ENCODE measurements around the gene GJC2.

The GJC2 gene

DNA sequence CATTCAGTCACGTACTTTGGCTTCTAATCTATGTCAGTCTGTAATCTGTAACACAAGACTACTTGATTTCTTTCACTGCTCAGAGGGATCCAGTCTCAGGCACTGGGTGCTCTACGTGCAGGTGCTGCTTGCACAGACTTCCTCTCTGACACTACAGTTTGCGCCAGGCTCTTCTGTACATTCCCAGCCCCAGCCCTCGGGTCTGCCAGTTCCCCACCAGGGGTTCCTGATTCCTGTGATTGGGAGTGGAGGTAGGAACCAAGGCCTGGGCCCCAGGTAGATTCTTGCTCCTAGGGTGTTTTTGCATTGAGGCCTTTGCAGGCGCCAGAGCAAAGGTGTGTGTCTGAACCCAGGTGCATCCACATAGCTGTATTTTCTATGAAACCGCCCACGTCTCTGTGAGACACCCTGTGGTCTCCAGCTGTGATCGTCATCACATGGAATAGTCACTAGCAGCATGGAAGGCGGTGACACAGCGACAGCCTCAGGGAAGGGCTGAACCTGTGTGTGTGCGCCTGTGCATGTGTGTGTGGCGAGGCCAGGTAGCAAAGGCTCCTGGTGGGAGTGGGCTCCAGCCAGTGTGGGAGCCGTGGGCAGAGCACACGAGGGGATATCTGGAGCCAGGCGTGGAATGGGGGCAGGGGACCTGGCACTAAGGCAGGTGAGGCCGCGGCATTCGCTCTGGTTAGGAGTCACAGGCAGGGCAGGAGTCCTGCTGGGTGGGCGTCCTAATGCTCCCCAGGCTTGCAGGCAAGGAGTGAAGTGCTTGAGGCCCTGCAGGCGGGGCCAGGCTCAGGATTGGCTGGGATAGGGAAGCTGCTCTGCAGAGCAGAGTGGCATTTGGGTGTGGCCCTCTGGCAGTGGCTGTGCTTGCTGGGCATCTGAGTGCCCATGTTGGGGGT, 5.2 kb downstream of the GJC2 start:
- in situ Hi-C loops (cut with MboI; ENCODE audit: low pct_unique_long_range_greater_than_20kb, low sequenced_read_pairs): no loop called here
- no peak for DNase-seq

DNA sequence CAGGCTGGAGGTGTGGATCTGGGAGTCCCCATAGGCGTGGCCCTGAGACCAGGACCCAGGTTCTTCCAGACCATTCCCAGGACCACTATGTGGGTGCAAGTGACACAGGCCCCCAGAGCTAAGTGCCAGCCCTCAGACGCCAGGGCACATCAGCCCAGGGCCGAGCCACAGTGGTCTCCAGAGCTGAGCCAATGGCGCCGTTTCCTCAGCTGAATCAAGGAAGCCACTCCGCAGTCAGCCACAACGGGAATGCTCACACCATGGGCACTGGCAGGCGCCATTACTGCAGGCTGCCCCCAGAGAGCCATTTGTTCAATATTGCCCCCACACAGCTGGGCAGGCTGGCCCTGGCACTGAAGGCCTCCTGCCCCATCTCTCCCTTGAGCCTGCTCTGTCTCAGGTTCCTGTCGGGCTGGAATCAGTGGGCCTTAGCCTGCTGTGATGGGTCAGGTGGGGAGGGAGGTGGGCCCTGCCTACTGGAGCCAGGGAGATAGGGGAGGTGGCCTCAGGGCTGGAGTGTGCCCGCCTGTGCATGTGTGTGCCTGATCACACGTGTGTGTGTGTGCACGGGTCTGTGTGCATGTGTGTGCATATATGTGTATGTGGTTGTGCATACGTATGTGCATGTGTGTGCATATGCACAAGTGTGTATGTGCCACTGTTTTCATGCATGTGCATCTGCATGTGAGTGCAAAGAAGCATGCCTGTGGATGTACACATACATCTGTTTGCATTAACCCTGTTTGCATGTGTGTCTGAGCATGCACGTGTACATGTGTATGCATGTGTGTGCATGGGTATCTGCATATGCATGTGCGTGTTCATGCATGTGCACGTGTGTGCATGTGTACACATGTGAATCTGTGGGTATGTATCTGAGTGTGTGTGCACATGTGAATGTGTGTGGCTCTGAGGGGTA, 6.1 kb downstream of the GJC2 start:
- DNase-seq: no peak
- in situ Hi-C loops (cut with MboI; ENCODE audit: low pct_unique_long_range_greater_than_20kb, low sequenced_read_pairs): no loop called here

DNA sequence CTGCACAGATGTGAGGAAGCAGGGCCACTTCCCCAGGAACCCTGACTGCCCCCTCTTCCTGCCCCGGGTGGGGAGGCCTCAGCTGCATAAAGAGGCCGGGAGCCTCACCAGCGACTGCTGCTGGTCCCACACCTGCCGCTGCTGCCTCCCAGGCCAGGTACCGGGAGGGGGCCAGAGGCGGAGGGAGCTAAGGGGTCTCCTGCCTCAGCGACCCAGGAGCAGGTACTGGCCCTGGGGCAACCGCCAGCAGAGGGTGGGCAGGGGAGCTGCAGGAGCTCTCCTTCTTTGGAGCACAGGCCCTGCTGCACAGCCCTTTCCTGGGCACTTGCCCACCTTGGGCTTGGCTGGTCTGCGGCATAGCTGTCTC, 6.8 kb downstream of the GJC2 start:
- in situ Hi-C loops (cut with MboI; ENCODE audit: low pct_unique_long_range_greater_than_20kb, low sequenced_read_pairs): no loop called here
- no peak for DNase-seq

GRCh38 chr1:228156941-228157728, 7.4 kb downstream of the GJC2 start:
- no peak for DNase-seq
- in situ Hi-C loops (cut with MboI; ENCODE audit: low pct_unique_long_range_greater_than_20kb, low sequenced_read_pairs): no loop called here

DNA sequence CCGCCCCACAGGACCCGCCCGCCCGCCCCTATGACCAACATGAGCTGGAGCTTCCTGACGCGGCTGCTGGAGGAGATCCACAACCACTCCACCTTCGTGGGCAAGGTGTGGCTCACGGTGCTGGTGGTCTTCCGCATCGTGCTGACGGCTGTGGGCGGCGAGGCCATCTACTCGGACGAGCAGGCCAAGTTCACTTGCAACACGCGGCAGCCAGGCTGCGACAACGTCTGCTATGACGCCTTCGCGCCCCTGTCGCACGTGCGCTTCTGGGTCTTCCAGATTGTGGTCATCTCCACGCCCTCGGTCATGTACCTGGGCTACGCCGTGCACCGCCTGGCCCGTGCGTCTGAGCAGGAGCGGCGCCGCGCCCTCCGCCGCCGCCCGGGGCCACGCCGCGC, 8.0 kb downstream of the GJC2 start:
- in situ Hi-C loops (cut with MboI; ENCODE audit: low pct_unique_long_range_greater_than_20kb, low sequenced_read_pairs): no loop called here
- DNase-seq: no peak

DNA sequence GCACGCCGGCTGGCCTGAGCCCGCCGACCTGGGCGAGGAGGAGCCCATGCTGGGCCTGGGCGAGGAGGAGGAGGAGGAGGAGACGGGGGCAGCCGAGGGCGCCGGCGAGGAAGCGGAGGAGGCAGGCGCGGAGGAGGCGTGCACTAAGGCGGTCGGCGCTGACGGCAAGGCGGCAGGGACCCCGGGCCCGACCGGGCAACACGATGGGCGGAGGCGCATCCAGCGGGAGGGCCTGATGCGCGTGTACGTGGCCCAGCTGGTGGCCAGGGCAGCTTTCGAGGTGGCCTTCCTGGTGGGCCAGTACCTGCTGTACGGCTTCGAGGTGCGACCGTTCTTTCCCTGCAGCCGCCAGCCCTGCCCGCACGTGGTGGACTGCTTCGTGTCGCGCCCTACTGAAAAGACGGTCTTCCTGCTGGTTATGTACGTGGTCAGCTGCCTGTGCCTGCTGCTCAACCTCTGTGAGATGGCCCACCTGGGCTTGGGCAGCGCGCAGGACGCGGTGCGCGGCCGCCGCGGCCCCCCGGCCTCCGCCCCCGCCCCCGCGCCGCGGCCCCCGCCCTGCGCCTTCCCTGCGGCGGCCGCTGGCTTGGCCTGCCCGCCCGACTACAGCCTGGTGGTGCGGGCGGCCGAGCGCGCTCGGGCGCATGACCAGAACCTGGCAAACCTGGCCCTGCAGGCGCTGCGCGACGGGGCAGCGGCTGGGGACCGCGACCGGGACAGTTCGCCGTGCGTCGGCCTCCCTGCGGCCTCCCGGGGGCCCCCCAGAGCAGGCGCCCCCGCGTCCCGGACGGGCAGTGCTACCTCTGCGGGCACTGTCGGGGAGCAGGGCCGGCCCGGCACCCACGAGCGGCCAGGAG, 8.6 kb downstream of the GJC2 start:
- no peak for DNase-seq
- in situ Hi-C loops (cut with MboI; ENCODE audit: low pct_unique_long_range_greater_than_20kb, low sequenced_read_pairs): no loop called here

DNA sequence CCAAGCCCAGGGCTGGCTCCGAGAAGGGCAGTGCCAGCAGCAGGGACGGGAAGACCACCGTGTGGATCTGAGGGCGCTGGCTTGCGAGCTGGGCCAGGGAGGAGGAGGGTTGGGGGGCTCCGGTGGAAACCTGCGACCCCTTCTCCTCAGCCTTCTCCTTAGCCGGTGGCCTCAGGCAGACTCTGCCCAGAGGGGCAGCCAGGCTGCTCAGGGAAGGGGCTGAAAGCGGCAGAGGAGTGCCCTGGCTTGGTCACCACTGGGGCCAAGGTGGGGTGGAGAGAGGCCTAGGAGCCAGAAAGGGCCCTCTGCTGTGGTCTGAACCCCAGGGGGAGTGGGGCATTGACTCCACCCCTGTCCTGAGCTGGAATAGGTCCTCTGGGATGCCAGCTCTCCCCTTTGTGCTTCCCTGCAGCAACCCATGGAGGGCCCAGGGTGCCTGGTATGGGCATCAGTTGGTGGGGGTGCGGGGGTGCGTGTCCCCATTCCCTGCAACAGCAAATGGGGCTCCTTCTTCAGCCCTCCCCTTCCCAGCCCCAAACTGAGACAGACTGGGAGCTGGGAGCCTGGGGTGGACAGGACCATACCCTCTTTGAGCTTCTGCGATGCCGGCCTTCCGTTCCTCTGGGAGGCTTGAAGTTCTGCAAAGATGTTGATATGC, 9.4 kb downstream of the GJC2 start:
- in situ Hi-C loops (cut with MboI; ENCODE audit: low pct_unique_long_range_greater_than_20kb, low sequenced_read_pairs): no loop called here
- DNase-seq: no peak

DNA sequence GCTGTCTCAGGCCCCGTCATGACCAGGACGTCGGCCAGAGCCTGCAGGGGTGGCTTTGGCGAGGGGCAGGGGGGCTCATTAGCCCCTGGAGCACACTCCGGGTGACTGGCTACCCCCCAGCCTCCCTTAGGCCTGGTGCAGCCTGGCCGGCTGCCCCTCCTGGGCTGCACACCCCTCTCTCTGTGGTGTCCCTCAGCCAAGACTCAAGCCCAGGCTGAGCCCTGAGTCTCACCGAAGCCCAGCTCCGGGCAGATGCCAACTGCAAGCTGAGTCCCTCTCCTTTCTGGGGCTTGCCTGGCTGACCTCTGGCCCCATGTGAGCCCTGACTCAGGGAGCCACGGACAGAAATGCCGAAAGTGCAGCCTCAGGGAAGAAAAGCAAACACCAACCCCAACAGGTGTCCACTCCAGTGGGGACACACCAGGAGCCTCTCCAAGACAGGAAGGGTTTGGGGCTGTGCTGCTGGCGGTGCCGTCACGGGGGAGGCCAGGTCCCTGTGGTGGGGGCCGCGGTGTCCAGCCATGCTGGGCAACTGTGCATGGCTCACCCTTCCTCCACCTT, 10.6 kb downstream of the GJC2 start:
- no peak for DNase-seq

GRCh38 chr1:228161362-228161761, 11.6 kb downstream of the GJC2 start:
- no peak for DNase-seq
- in situ Hi-C loops (cut with MboI; ENCODE audit: low pct_unique_long_range_greater_than_20kb, low sequenced_read_pairs): no loop called here

More for the DNA sequence above, 10.6 kb downstream of the GJC2 start:
- in situ Hi-C loops (cut with MboI; ENCODE audit: low pct_unique_long_range_greater_than_20kb, low sequenced_read_pairs): no loop called here

GRCh38 chr1:228161866-228162265, 12.1 kb downstream of the GJC2 start:
- in situ Hi-C loops (cut with MboI; ENCODE audit: low pct_unique_long_range_greater_than_20kb, low sequenced_read_pairs): no loop called here
- DNase-seq: no peak

DNA sequence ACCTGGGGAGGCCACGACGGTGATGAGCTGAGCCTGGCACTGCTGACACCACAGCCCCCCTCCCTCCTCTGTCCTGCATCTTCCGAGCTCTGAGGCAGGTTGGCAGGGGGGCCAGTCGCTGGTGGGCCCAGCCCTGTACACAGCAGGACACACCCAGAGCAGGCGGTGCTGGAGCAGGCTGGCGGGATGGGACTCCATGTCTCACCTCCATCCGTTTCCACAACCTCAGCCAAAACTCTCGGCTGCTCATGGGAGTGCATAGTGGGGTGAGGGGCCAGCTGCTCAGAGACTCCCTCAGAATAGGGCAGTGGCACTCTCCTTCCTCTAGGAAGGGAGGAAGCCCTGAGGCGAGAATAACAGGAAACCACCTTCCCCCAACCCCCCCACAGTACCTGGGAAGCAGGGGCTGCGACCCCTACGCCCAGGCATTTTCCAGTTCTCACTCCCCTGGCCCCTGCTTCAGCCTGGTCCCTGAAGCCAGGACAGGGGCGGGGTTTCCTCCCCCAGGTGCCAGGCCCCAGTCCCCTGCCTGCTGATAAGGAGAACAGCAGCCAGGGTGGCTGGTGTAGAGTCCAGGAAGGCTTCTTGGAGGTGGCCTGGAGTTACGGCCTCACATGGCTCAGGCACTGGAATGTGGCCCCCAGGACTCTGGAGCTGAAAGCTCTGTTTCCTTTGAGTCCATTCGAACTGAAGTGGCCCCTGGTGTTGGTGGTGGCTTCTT, 12.7 kb downstream of the GJC2 start:
- in situ Hi-C loops (cut with MboI; ENCODE audit: low pct_unique_long_range_greater_than_20kb, low sequenced_read_pairs): no loop called here
- DNase-seq: peak; percentile 8

GRCh38 chr1:228163007-228163753, 13.4 kb downstream of the GJC2 start:
- in situ Hi-C loops (cut with MboI; ENCODE audit: low pct_unique_long_range_greater_than_20kb, low sequenced_read_pairs): no loop called here
- DNase-seq: no peak

GRCh38 chr1:228163776-228164519, 14.2 kb downstream of the GJC2 start:
- in situ Hi-C loops (cut with MboI; ENCODE audit: low pct_unique_long_range_greater_than_20kb, low sequenced_read_pairs): no loop called here
- DNase-seq: no peak

GRCh38 chr1:228164561-228165371, 15.0 kb downstream of the GJC2 start:
- in situ Hi-C loops (cut with MboI; ENCODE audit: low pct_unique_long_range_greater_than_20kb, low sequenced_read_pairs): no loop called here
- DNase-seq: peak; percentile 76

Data from KBM-7 (cell line).